Measurements from ENCODE around the gene SUMO1. TPM values are rescaled to one million over a fixed set of nuclear protein-coding genes. Genes with fewer than 3 reads are reported as not detected.
"Not testable (repeated sequence)": the region's sequence is repeated elsewhere in the genome, so short reads cannot be mapped to it uniquely, and the experiment has no call there.

SUMO1 gene
- total RNA-seq, 1 experiment from 2014 or later: 100 TPM

DNA sequence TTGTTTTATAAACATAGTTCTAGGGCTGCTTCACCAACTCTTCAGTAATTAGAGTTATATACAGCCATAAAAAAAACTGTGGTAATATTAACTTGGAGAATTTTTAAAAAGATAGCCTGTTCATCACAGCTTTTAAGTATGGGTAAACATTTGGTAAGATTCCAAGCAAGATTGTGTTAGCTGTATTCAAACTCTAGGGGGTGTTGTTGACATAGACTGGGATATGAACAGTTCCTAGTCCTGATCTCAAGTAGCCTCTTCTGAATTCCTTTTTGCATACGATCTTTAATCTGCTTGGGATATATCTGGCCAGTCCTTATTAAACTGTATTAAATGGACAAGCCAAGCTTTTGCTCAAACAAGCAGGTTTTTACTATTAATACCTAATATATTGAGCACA lies 40.5 kb upstream of the SUMO1 start:
- peak in 1 of 2 experiments; percentile 44 for DNase-seq
- H4K20me1 ChIP-seq (ENCODE audit: insufficient read depth): peaks cover 61% of the 10 kb centered on the region
- H3K36me3 ChIP-seq (ENCODE audit: low read depth): peaks cover 38% of the 10 kb centered on the region
- no peak overlapping the region for H2AFZ ChIP-seq
- no peaks in the 10 kb centered on the region for H3K9me2 ChIP-seq (ENCODE audit: insufficient read depth)
- peaks cover 55% of the 10 kb centered on the region for H3F3A ChIP-seq (ENCODE audit: insufficient read depth, low read depth)
- no peak overlapping the region for H3K4me2 ChIP-seq
- ChIA-PET CTCF (interaction anchor here (0.5 kb wide), 1 partner anchor 435 kb away, joined by 3 read pairs; no protein-coding TSS in a partner anchor), POLR2A (ENCODE audit: unreplicated experiment) (no interaction called here)
- H3K4me1 ChIP-seq (replicated peaks; ENCODE audit: insufficient read depth): peaks cover 17% of the 10 kb centered on the region
- TF ChIP-seq, protein P1, sequence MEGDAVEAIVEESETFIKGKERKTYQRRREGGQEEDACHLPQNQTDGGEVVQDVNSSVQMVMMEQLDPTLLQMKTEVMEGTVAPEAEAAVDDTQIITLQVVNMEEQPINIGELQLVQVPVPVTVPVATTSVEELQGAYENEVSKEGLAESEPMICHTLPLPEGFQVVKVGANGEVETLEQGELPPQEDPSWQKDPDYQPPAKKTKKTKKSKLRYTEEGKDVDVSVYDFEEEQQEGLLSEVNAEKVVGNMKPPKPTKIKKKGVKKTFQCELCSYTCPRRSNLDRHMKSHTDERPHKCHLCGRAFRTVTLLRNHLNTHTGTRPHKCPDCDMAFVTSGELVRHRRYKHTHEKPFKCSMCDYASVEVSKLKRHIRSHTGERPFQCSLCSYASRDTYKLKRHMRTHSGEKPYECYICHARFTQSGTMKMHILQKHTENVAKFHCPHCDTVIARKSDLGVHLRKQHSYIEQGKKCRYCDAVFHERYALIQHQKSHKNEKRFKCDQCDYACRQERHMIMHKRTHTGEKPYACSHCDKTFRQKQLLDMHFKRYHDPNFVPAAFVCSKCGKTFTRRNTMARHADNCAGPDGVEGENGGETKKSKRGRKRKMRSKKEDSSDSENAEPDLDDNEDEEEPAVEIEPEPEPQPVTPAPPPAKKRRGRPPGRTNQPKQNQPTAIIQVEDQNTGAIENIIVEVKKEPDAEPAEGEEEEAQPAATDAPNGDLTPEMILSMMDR (conservative IDR thresholded peaks at IDR 0.05): 0 out of 2 replicates have a peak, but pooled peaks have one; percentile 41
- TF ChIP-seq EZH2 (IDR thresholded peaks at IDR 0.05; ENCODE audit: low read depth): no peak
- intact Hi-C loops (cut with micrococcal nuclease; ENCODE audit: unreplicated experiment): no loop called here
- H3K79me2 ChIP-seq (ENCODE audit: low read depth): peaks cover 89% of the 10 kb centered on the region
- no TSS peak for BruUV-seq (replicated peaks)
- H3K27me3 ChIP-seq (ENCODE audit: insufficient read depth, low read depth): no peaks in the 10 kb centered on the region
- H3K9me3 ChIP-seq (ENCODE audit: insufficient read depth, low read depth): no peaks in the 10 kb centered on the region
- no peak overlapping the region for H3K4me3 ChIP-seq
- peak overlapping the region; percentile 77 for H3K27ac ChIP-seq

DNA sequence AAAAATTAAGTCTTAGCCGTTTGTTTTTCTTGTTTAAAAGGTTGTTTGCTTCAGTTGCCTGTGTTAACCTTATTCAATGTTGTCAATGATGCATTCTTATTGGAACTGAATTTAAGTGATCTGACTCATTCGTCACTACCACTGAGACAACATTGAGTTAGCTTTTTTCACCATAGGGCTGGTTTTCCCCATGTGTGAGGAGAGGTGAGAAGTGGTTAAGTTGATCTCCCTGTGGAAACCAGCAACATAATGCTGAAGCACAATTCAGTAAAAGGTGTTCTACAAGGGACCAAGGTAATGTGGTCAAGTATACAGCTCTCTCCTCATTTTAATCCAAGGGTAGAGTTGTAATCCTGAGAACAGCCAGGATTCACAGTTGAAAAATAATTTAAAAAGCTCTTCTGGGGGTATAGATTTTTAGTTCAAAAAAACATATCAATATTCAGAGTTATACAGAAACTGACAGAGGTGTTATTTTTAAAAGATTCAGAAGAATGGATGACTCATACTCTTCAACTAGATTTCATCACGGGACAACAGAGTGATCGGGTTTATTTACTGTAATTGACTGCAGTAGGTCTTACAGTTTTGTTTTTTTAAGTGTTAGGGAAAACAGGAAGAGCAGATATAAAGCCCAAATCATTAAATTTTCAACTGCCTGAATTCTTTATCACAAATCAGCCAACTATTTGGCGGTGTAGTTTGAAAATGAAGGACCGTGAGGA lies 39.8 kb upstream of the SUMO1 start:
- Histone ChIP-seq H3K9me3 (ENCODE audit: insufficient read depth, low read depth) (no peaks in the 10 kb centered on the region), H4K20me1 (ENCODE audit: insufficient read depth) (peaks cover 68% of the 10 kb centered on the region), H3K9me2 (ENCODE audit: insufficient read depth) (no peaks in the 10 kb centered on the region), H3K4me3 (no peak overlapping the region), H2AFZ (no peak overlapping the region), H3K36me3 (ENCODE audit: low read depth) (peaks cover 38% of the 10 kb centered on the region), H3K4me1 (replicated peaks; ENCODE audit: insufficient read depth) (peaks cover 17% of the 10 kb centered on the region), H3K27ac (peak overlapping the region; percentile 77), H3K4me2 (peak overlapping the region; percentile 31; the same call in 1 of the 2 replicates), H3F3A (ENCODE audit: insufficient read depth, low read depth) (peaks cover 55% of the 10 kb centered on the region), H3K27me3 (ENCODE audit: insufficient read depth, low read depth) (no peaks in the 10 kb centered on the region), H3K79me2 (ENCODE audit: low read depth) (peaks cover 94% of the 10 kb centered on the region)
- no peak for TF ChIP-seq EZH2 (IDR thresholded peaks at IDR 0.05; ENCODE audit: low read depth)
- TF ChIP-seq, protein P1 (conservative IDR thresholded peaks at IDR 0.05): no peak
- intact Hi-C loops (cut with micrococcal nuclease; ENCODE audit: unreplicated experiment): no loop called here
- no TSS peak for BruUV-seq (replicated peaks)
- CTCF ChIA-PET: interaction anchor here (0.5 to 0.6 kb wide), 3 partner anchors 44 to 1315 kb away, joined by 3 to 4 read pairs (median 3); no protein-coding TSS in a partner anchor
- POLR2A ChIA-PET (ENCODE audit: unreplicated experiment): no interaction called here
- DNase-seq: peak in 1 of 2 experiments; percentile 64

DNA sequence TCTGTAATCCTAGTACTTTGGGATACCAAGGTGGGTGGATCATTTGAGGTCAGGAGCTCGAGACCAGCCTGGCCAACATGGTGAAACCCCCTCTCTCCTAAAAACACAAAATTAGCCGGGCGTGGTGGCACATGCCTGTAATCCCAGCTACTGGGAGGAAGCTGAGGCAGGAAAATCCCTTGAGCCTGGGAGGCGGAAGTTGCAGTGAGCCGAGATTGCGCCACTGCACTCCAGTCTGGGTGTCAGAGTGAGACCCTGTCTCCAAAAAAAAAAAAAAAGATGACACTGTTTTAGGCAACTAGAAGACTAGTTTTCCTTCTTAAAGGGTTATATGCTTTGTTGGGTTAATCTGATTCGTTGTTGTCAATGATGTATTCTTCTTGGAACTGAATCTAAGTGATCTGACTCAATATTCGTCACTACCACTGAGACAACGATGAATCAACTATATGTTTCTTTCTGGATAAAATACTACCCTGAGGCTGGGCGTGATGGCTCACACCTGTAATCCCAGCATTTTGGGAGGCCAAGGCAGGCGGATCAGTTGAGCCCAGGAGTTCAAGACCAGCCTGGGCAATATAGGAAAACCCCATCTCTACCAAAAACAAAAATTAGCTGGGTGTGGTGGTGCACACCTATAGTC lies 37.8 kb upstream of the SUMO1 start:
- H2AFZ ChIP-seq; H3K27me3 ChIP-seq (ENCODE audit: insufficient read depth, low read depth); H3K4me3 ChIP-seq; H3K9me3 ChIP-seq (ENCODE audit: insufficient read depth, low read depth); H3K27ac ChIP-seq; CTCF ChIA-PET; DNase-seq; BruUV-seq (replicated peaks); POLR2A ChIA-PET (ENCODE audit: unreplicated experiment); H3K4me2 ChIP-seq; H3K9me2 ChIP-seq (ENCODE audit: insufficient read depth); intact Hi-C loops (cut with micrococcal nuclease; ENCODE audit: unreplicated experiment): not testable (repeated sequence)
- Histone ChIP-seq H4K20me1 (ENCODE audit: insufficient read depth) (peaks cover 82% of the 10 kb centered on the region), H3K79me2 (ENCODE audit: low read depth) (peaks cover 100% of the 10 kb centered on the region), H3K36me3 (ENCODE audit: low read depth) (peaks cover 27% of the 10 kb centered on the region), H3K4me1 (replicated peaks; ENCODE audit: insufficient read depth) (peaks cover 17% of the 10 kb centered on the region), H3F3A (ENCODE audit: insufficient read depth, low read depth) (peaks cover 46% of the 10 kb centered on the region)
